ENCODE results near the gene CAPN9.

- TF ChIP-seq CTCF (IDR thresholded peaks at IDR 0.05; ENCODE audit: low read depth, low read length, poor library complexity, severe bottlenecking) (no peak), EZH2phosphoT487 (IDR thresholded peaks at IDR 0.05; ENCODE audit: borderline replicate concordance, low read length) (no peak)
Measured at GRCh38 chr1:230823931-230824381, 76.8 kb downstream of the CAPN9 start.
